IPS DF 6.9 (cell line): ENCODE measurements around the gene TNPO3.

Experiments used
- DNase-seq: peaks from one replicate; pipeline ENCODE4 v3.0.0-alpha.2; 2013; ENCODE audit warnings: low read depth, low spot score
- H3K27ac ChIP-seq: one replicate; pipeline ENCODE4 v1.5.1; 2013; ENCODE audit warnings: low read length, control low read depth
- H3K27me3 ChIP-seq: 2 replicates; pipeline ENCODE4 v1.6.1; 2013; ENCODE audit warnings: mild to moderate bottlenecking, low read length; ENCODE audit not compliant: control insufficient read depth, insufficient read depth
- H3K36me3 ChIP-seq: 2 replicates; pipeline ENCODE4 v1.6.1; 2013; ENCODE audit warnings: low read length; ENCODE audit not compliant: control insufficient read depth, insufficient read depth
- H3K4me1 ChIP-seq: 2 replicates; pipeline ENCODE4 v1.6.1; 2013; ENCODE audit warnings: low read length; ENCODE audit not compliant: control insufficient read depth, insufficient read depth
- H3K4me3 ChIP-seq: 2 replicates; pipeline ENCODE4 v1.5.1; 2013; ENCODE audit warnings: mild to moderate bottlenecking, low read length
- H3K9me3 ChIP-seq: 2 replicates; pipeline ENCODE4 v1.6.1; 2013; ENCODE audit warnings: low read length, inconsistent platforms; ENCODE audit not compliant: control insufficient read depth, insufficient read depth
- WGBS: extraction: QIAGEN DNeasy Blood & Tissue Kit; methylation state at CpG from one replicate; pipeline ENCODE4 v1.1.7; 2013; ENCODE audit warnings: mixed read lengths, missing lambda C conversion rate; ENCODE audit not compliant: insufficient read length, insufficient coverage; 5-methylcytosine and 5-hydroxymethylcytosine counted together

TNPO3 gene

DNA sequence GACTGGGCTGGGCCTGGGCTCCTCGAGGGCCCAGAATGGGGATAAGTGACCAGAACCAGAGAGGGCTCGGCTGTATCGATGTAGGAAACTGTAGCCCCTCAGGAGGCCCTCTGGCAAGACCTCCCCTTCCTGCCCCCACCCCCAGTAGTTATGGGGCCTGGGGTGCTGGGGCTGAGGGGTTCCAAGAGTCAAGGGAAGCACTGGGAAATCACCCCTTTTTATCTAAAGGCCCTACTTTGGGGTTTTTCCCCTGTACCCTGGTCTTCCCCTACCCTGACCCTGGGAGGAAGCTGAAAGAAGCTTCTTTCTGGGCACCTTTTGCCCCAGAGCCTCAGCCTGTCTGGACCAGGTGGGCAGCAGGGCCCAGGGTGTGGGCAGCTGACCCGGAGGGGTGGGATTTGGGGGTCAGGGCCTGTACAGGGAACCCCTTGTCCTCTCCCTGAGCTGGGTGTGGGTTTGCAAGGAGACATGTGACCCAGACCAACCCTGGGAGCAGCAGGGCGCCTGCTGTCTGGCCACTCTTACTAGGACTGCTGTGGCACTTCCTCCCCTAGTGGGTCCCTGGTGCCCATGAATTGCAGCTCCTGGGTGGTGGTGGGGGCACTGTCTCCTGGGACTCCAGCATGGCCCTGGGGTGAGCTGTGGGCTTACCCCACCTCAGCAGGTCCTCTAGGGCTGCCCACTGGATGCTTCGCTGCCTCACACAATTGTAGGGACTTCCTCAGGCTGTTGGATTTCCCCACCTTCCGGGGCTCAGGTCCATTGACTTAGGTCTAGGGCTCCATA lies 115.6 kb downstream of the TNPO3 start:
- H3K9me3 ChIP-seq, result no peaks in the 10 kb centered on the region
- H3K4me3 ChIP-seq, result no peak overlapping the region
- no peak overlapping the region for H3K27ac ChIP-seq
- no CpG with 5 or more reads among the region's 7 CpGs for WGBS
- H3K4me1 ChIP-seq, result peaks cover 2% of the 10 kb centered on the region; the same call in 1 of the 2 replicates
- peaks cover 26% of the 10 kb centered on the region for H3K27me3 ChIP-seq
- no peaks in the 10 kb centered on the region for H3K36me3 ChIP-seq
- DNase-seq, result no peak

DNA sequence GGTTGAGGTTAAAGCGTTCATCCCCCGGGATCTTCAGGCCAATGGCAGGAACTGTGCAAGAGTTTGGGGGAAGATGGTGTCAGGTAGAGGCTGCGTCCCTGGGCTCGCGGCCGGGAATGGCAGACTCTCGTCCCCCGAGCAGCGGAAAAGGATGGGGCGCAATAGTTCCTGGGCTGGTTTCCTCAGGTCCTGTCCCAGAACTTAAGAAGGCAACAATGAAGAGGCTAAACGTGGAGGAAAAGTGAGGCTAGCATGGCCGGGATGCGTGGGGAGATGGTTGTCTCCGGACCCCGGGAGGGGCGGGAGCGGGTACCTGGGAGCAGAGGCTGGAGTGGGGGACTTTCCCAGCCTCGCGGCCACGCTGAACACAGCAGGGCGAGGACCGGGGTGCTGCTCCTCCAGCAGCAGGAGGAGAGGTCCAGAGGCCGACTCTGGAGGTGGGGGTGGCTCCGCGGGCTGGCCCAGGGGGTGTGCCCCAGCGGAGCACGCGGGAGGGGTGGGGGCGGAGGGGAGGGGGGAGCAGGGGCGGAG lies 116.3 kb downstream of the TNPO3 start:
- no peaks in the 10 kb centered on the region for H3K36me3 ChIP-seq
- H3K4me3 ChIP-seq, result peak overlapping the region; percentile 56
- H3K27me3 ChIP-seq, result peaks cover 26% of the 10 kb centered on the region
- no CpG with 5 or more reads among the region's 30 CpGs for WGBS
- H3K4me1 ChIP-seq, result peaks cover 2% of the 10 kb centered on the region; the same call in 1 of the 2 replicates
- no peak for DNase-seq
- no peaks in the 10 kb centered on the region for H3K9me3 ChIP-seq
- no peak overlapping the region for H3K27ac ChIP-seq

DNA sequence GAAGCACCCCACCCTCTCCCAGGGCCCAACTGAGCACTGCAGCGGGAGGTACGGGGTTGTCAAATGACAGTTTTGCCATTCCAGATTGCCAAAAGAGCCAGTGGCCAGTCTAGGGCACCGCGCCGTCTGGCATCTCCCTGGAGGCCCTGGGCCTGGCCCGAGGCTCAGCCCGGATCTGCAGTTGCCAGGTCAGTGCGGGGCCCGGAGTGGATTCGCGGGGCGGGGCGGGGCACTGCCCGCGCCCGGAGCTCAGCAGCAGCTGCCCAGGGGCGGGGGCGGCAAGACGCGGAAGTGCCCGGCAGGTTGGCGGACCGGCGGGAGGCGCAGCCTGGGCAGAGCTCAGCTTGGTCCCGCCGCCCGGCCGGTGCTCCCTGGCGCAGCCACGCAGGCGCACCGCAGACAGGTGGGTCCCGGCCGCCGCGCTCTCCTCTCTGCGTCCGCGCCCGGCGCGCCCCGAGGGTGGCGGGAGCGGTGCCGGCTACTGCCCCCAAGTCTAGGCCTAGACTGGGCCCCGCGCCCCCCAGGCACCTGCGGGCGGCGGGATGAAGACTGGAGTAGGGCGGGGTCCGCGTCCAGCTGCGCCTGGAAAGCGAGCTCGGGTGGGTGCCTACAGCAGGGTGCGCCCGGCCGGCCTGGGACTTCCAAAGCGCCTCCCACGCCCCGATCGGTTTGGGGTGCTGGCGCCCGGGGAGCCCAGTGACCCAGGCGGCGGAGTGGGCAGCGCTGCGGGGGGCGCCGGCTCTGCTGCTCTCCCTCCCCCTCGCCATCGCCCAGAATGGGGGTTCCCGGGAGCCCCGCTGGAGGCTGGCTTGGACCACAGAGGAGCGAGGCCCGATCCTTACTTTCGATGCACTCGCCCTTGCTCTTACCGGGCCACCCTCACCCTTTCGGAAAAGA lies 117.0 kb downstream of the TNPO3 start, which contains the start of gene IRF5:
IRF5 (plus strand) TSS at position 281 of the 897 bp plus-strand sequence. CDS start 4,155 bp downstream, outside the sequence.
- peaks cover 26% of the 10 kb centered on the region for H3K27me3 ChIP-seq
- WGBS, result no CpG with 5 or more reads among the region's 83 CpGs

DNA sequence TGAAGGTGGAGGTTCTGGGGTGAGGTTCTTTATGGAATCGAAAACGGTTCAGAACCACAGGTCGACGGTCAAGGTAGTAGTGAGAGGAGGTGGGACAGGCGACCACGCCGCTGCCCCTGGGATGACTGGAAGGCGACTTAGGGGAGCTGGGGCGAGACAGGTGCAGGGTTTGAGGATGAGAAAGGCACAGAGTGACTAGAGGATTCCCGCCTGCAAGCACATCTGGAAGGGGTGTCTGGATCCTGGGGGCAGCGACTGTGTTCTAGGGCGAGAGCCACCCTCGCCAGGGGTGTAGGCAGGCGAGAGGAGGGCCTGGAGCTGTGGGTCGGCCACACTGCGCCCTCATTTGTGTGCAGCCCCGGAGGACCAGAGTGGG lies 117.7 kb downstream of the TNPO3 start:
- H3K27ac ChIP-seq, result no peak overlapping the region
- no peaks in the 10 kb centered on the region for H3K36me3 ChIP-seq
- DNase-seq, result no peak
- no peaks in the 10 kb centered on the region for H3K9me3 ChIP-seq
- WGBS, result no CpG with 5 or more reads among the region's 17 CpGs
- H3K4me1 ChIP-seq, result peaks cover 2% of the 10 kb centered on the region; the same call in 1 of the 2 replicates
- H3K4me3 ChIP-seq, result peak overlapping the region; percentile 56; the same call in 1 of the 2 replicates
- H3K27me3 ChIP-seq, result peaks cover 26% of the 10 kb centered on the region

More for the DNA sequence above, 117.0 kb downstream of the TNPO3 start, which contains the start of gene IRF5:
- H3K9me3 ChIP-seq, result no peaks in the 10 kb centered on the region
- DNase-seq, result no peak
- H3K27ac ChIP-seq, result no peak within 1 kb of the TSS
- H3K4me1 ChIP-seq, result peaks cover 2% of the 10 kb centered on the region; the same call in 1 of the 2 replicates
- H3K36me3 ChIP-seq, result no peaks in the 10 kb centered on the region
- H3K4me3 ChIP-seq, result peak within 1 kb of the TSS; percentile 56

DNA sequence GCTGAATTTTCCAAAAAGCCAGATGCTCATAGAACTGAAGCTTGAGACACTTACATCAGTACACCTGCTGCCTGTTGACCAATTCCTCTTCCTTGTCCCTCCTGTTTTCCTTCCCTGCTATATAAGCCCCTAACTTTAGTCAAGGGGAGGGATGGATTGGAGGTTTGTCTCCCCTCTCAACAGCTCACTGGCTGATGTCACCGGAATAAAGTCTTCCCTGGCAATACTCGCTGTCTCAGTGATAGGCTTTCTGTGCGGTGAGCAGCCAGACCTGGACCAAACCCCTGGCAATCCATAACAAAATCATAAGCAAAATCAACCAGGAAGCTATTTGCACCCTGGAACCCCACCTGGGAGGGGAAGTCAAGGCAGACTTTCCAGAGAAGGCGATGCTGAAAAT lies 118.1 kb downstream of the TNPO3 start:
- Histone ChIP-seq H3K36me3 (no peaks in the 10 kb centered on the region), H3K4me1 (peaks cover 2% of the 10 kb centered on the region; the same call in 1 of the 2 replicates), H3K4me3 (no peak overlapping the region), H3K27me3 (peaks cover 26% of the 10 kb centered on the region), H3K9me3 (no peaks in the 10 kb centered on the region), H3K27ac (no peak overlapping the region)
- no CpG with 5 or more reads among the region's 4 CpGs for WGBS
- no peak for DNase-seq

DNA sequence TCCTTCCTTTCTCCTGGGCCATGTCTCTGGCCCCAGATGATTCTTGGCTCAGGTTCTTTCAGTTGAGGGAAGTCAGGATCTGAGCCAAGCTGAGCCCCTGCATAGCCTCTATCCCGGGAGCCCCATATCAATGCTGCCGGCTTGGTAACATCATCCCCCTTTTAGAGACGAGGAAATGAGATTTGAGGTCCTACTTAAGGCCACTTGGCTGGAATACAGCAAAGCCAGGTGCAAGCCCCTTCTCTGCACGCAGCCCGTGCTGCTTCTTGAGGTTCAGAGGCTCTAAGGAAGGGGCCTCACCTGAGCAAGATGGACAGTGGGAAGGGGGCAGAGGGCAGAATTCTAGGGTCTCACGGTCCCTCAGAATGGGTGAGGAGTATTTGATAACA lies 119.6 kb downstream of the TNPO3 start:
- peaks cover 2% of the 10 kb centered on the region; the same call in 1 of the 2 replicates for H3K4me1 ChIP-seq
- H3K27me3 ChIP-seq, result peaks cover 26% of the 10 kb centered on the region
- WGBS, result no CpG with 5 or more reads among the region's 6 CpGs
- H3K9me3 ChIP-seq, result no peaks in the 10 kb centered on the region
- H3K36me3 ChIP-seq, result no peaks in the 10 kb centered on the region
- no peak for DNase-seq
- no peak overlapping the region for H3K4me3 ChIP-seq
- H3K27ac ChIP-seq, result no peak overlapping the region

DNA sequence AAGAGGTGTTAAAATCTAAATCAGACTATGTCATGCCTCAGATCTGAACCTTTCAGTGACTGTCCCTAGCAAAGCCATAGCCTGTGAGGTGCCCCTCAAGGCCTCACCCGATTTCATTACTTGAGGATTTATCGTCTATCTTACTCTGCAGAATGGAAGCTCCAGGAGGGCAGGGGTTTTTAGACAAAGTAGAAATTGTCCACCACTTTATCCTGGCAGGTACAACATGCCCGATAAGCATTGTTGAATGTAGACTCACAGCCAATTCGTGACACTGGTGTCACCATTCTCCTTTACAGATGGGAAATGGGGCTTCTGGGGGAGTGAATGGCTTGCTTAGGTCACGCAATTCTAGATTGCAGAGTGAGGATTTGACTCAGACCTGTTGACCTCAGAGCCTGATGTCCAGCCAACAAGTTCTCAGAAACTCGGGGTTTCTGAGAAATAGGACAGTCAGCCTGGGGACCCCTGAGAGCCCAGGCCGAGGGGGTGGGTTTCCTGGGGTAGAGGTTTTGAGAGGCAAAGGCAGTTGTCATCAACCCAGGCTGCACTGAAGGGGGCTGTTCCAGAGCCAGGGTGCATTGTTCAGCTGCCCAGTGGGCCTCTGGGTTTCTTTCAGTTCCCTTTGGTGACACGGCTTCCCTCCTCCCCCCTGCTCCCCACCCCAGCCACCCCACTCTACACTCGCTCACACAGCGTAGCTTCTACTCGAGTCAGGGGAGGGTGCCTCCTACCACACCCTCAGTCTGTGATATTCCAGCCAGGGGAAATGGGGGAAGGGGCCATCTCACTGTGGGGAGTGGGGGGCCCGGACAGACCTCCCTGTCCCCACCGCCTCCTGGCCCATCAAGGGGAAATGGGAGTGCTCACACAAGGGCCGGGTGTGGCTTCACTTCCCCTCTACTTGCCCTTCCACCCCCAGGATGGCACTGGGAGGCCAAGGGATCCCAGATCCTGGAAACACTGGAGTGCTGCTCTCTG lies 120.3 kb downstream of the TNPO3 start:
- H3K36me3 ChIP-seq, result no peaks in the 10 kb centered on the region
- no peaks in the 10 kb centered on the region for H3K9me3 ChIP-seq
- H3K27me3 ChIP-seq, result peaks cover 22% of the 10 kb centered on the region
- WGBS, result no CpG with 5 or more reads among the region's 14 CpGs
- peaks cover 2% of the 10 kb centered on the region; the same call in 1 of the 2 replicates for H3K4me1 ChIP-seq
- no peak for DNase-seq
- H3K27ac ChIP-seq, result no peak overlapping the region
- H3K4me3 ChIP-seq, result no peak overlapping the region

DNA sequence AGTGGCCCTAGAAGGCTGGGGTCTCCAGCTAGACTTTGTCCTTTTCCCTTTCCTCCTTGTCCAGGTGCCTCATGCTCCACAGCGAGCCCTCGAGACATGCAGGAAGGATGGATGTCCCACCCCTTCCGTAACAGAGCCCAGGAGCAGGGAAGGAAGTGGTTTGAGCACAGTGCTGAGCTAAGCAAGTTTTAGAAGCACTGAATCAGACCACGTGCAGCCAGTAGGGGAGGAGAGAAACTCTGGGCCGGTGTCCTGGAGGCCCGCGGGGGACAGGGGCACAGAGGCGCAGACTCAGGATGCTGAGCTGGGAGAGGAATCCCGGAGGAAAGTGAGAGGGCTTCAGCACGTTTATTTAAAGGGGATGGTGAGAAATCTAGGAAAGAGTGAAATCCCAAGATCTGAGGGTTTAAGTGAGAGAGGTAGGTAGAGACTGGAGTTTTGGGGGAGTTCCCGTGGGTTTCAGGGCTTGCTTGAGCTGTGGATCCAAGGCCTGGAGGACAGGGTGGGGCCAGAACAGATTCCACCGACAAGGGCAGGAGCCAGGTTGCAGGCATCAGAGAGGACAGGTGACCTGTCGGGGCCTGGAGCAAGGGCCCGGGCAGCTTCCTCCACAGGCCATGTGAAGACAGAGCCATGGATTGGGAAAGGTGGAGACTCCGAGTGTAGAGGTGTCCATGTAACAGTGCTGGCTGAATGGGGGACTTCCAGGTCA lies 121.6 kb downstream of the TNPO3 start:
- Histone ChIP-seq H3K36me3 (no peaks in the 10 kb centered on the region), H3K4me1 (peaks cover 2% of the 10 kb centered on the region; the same call in 1 of the 2 replicates), H3K27ac (no peak overlapping the region), H3K27me3 (peaks cover 13% of the 10 kb centered on the region), H3K4me3 (no peak overlapping the region), H3K9me3 (no peaks in the 10 kb centered on the region)
- WGBS, result no CpG with 5 or more reads among the region's 15 CpGs
- no peak for DNase-seq

DNA sequence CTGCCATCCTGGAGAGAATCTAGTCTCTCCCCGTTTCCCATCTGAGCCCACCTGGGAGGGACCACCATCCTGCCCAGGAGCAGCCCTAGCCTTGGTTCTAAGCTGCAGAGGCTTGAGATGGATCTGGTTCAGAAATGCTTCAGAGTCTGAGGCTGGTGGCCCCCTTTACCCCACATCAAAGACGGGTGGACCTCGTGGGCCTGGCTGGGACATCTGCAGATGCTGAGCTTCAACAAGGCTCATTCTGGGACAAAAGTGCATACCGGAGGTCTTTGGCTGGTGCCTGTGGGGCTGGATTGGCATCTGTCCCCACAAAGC lies 122.1 kb downstream of the TNPO3 start:
- DNase-seq, result no peak
- H3K27me3 ChIP-seq, result peaks cover 11% of the 10 kb centered on the region
- no peaks in the 10 kb centered on the region for H3K36me3 ChIP-seq
- no peak overlapping the region for H3K4me3 ChIP-seq
- no peak overlapping the region for H3K27ac ChIP-seq
- peaks cover 2% of the 10 kb centered on the region; the same call in 1 of the 2 replicates for H3K4me1 ChIP-seq
- no peaks in the 10 kb centered on the region for H3K9me3 ChIP-seq
- no CpG with 5 or more reads among the region's 4 CpGs for WGBS
